ENCODE data around the gene MT1F. TPM values are rescaled to one million over a fixed set of nuclear protein-coding genes. Genes with fewer than 3 reads are reported as not detected.

MT1F gene
- total RNA-seq (not detected), polyA plus RNA-seq (ENCODE audit: insufficient read depth in 1 of 8, insufficient read length in 8 of 8, low replicate concordance in 1 of 8) (1 to 10 TPM in 6 of 8 donors, under 1 TPM in 2; 0.35 to 3.9 (median 1.3) TPM)
- long read RNA-seq, donor 1, result 0 reads
- long read RNA-seq, donor 2, partial matches to known transcripts, result 0 of 1 reads
- long read RNA-seq, donor 2, other reads (novel, unspliced or antisense), result 0 of 1 reads
- long read RNA-seq, donor 3, partial matches to known transcripts, result 0 of 1 reads
- long read RNA-seq, donor 3, other reads (novel, unspliced or antisense), result 0 of 1 reads
- long read RNA-seq, donor 4, partial matches to known transcripts, result 0 of 1 reads
- long read RNA-seq, donor 4, other reads (novel, unspliced or antisense), result 0 of 1 reads
- long read RNA-seq, donor 5, partial matches to known transcripts, result 0 of 4 reads
- long read RNA-seq, donor 5, other reads (novel, unspliced or antisense), result 0 of 4 reads
- long read RNA-seq, donor 6, partial matches to known transcripts, result 0 of 5 reads
- long read RNA-seq, donor 6, other reads (novel, unspliced or antisense), result 0 of 5 reads
- long read RNA-seq, donor 7, partial matches to known transcripts, result 0 of 3 reads
- long read RNA-seq, donor 7, other reads (novel, unspliced or antisense), result 0 of 3 reads
- long read RNA-seq, donor 8, partial matches to known transcripts, result 0 of 1 reads
- long read RNA-seq, donor 8, other reads (novel, unspliced or antisense), result 0 of 1 reads
- long read RNA-seq, donor 9, partial matches to known transcripts, result 0 of 3 reads
- long read RNA-seq, donor 9, other reads (novel, unspliced or antisense), result 0 of 3 reads
- long read RNA-seq, donor 10, partial matches to known transcripts, result 0 of 4 reads
- long read RNA-seq, donor 10, other reads (novel, unspliced or antisense), result 0 of 4 reads
- long read RNA-seq, donor 11, partial matches to known transcripts, result 0 of 2 reads
- long read RNA-seq, donor 11, other reads (novel, unspliced or antisense), result 0 of 2 reads

- peaks cover 19% of the 10 kb centered on the region for H3K4me1 ChIP-seq (ENCODE audit: control insufficient read depth, insufficient read depth, low read length)
- H3K4me3 ChIP-seq (ENCODE audit: low read length), result peak within 1 kb of the TSS; percentile 42
- DNase-seq, result peak; percentile 28
- no peaks in the 10 kb centered on the region for H3K9me3 ChIP-seq (replicated peaks; ENCODE audit: control insufficient read depth, low read depth, low read length)
- H3K27me3 ChIP-seq (ENCODE audit: control insufficient read depth, insufficient read depth, low read length), result peaks cover 64% of the 10 kb centered on the region
- no peak within 1 kb of the TSS for H3K27ac ChIP-seq (ENCODE audit: low read length)
- WGBS (ENCODE audit: insufficient coverage), result under 1% methylated on average over 44 of the region's 46 CpGs
- H3K36me3 ChIP-seq (ENCODE audit: control insufficient read depth, insufficient read depth, low read length), result no peaks in the 10 kb centered on the region
Measured at GRCh38 chr16:56657555-56658326, at the start of gene MT1F. TSS of gene MT1F (plus strand) at chr16:56657959. CDS start at chr16:56658059, 100 bp downstream.

- no peaks in the 10 kb centered on the region for H3K27me3 ChIP-seq (ENCODE audit: control insufficient read depth, insufficient read depth, low read length)
- no peaks in the 10 kb centered on the region for H3K36me3 ChIP-seq (ENCODE audit: control insufficient read depth, insufficient read depth, low read length)
- no peaks in the 10 kb centered on the region for H3K9me3 ChIP-seq (replicated peaks; ENCODE audit: control insufficient read depth, low read depth, low read length)
- H3K4me1 ChIP-seq (ENCODE audit: control insufficient read depth, insufficient read depth, low read length), result peaks cover 55% of the 10 kb centered on the region
- H3K27ac ChIP-seq (ENCODE audit: low read length), result peak within 1 kb of the TSS; percentile 91
- WGBS (ENCODE audit: insufficient coverage), result 5% methylated on average over 61 of the region's 62 CpGs
- DNase-seq, result peak; percentile 97
- H3K4me3 ChIP-seq (ENCODE audit: low read length), result peak within 1 kb of the TSS; percentile 63
Measured at GRCh38 chr16:56608043-56608875, 49.5 kb upstream of the MT1F start, which contains the start of gene MT2A. TSS of gene MT2A (plus strand) at chr16:56608584. CDS start at chr16:56608656, 72 bp downstream.

DNA sequence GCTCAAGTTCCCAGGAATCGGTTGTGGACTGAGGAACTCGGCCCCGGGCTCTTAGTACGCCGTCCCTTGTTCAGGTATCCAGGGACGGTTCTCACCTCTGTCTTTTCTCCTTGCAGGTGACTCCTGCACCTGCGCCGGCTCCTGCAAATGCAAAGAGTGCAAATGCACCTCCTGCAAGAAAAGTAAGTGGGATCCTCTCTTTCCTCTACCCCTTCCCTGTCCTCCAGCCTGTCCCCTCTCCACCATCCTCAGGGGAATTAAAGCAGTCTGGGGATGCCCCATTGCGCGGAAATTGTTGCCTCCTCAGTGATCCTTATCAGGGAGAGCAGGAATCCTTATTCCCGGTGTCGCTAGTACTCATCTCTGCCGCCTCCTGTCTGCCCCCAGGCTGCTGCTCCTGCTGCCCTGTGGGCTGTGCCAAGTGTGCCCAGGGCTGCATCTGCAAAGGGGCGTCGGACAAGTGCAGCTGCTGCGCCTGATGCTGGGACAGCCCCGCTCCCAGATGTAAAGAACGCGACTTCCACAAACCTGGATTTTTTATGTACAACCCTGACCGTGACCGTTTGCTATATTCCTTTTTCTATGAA lies 48.8 kb upstream of the MT1F start:
- peaks cover 55% of the 10 kb centered on the region for H3K4me1 ChIP-seq (ENCODE audit: control insufficient read depth, insufficient read depth, low read length)
- no peaks in the 10 kb centered on the region for H3K27me3 ChIP-seq (ENCODE audit: control insufficient read depth, insufficient read depth, low read length)
- peak overlapping the region; percentile 63 for H3K4me3 ChIP-seq (ENCODE audit: low read length)
- WGBS (ENCODE audit: insufficient coverage), result 1% methylated on average over 15 of the region's 21 CpGs
- no peak for DNase-seq
- H3K27ac ChIP-seq (ENCODE audit: low read length), result peak overlapping the region; percentile 87
- H3K36me3 ChIP-seq (ENCODE audit: control insufficient read depth, insufficient read depth, low read length), result no peaks in the 10 kb centered on the region
- no peaks in the 10 kb centered on the region for H3K9me3 ChIP-seq (replicated peaks; ENCODE audit: control insufficient read depth, low read depth, low read length)

DNA sequence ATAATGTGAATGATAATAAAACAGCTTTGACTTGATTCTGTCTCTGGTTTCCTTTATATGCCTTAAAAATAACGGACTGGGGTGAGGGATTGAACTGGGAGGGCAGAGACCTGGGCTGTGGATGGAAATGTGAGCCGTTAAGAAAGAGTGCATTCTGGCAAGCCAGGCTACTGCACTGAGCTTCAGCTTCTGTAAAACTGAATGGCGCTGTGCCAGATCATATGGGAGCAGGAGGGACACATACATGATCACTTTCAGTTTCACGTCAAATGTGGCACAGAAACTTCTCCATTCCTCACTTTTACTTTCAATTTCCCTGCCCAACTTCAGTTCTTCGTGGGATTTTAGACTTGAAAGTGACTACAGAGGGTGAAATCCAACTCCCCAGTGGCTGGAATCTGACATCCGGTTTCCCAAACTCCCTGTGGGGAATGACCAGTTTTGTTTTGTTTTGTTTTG lies 48.3 kb upstream of the MT1F start:
- peak overlapping the region; percentile 87 for H3K27ac ChIP-seq (ENCODE audit: low read length)
- H3K9me3 ChIP-seq (replicated peaks; ENCODE audit: control insufficient read depth, low read depth, low read length), result no peaks in the 10 kb centered on the region
- H3K4me3 ChIP-seq (ENCODE audit: low read length), result peak overlapping the region; percentile 63
- peaks cover 55% of the 10 kb centered on the region for H3K4me1 ChIP-seq (ENCODE audit: control insufficient read depth, insufficient read depth, low read length)
- H3K27me3 ChIP-seq (ENCODE audit: control insufficient read depth, insufficient read depth, low read length), result no peaks in the 10 kb centered on the region
- no peaks in the 10 kb centered on the region for H3K36me3 ChIP-seq (ENCODE audit: control insufficient read depth, insufficient read depth, low read length)
- WGBS (ENCODE audit: insufficient coverage), result 0% methylated on average over 3 of the region's 6 CpGs
- DNase-seq, result peak; percentile 93

DNA sequence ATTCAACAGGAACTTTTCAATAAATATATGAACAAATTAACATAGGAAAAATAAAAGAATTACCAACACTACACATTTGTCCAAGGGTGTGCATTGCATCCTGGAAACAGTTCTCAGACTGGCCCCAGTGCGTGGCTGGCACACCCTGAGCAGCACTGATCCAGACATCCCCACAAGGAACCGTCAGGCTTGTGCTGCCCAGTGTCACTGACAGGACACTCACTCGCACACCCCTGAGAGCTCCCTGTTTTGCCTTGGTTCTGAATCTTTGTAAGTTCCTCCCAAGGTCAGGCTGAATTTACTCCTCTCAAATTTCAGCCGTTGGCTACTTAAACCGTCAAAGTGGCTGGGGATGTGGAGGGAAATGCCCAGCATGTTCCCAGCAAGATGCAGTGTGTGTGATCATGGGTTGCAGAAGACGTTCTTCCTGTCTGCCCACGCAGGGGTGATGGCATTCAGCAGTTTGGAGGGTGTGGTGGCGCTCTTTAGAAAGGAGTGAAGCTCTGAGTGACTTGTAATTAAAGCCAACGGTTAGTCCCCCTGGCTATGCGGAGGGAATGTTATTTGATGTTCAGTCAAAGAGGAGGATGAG lies 47.6 kb upstream of the MT1F start:
- H3K27ac ChIP-seq (ENCODE audit: low read length), result peak overlapping the region; percentile 87
- H3K4me3 ChIP-seq (ENCODE audit: low read length), result no peak overlapping the region
- 30% methylated on average over 10 of the region's 10 CpGs for WGBS (ENCODE audit: insufficient coverage)
- H3K36me3 ChIP-seq (ENCODE audit: control insufficient read depth, insufficient read depth, low read length), result no peaks in the 10 kb centered on the region
- H3K9me3 ChIP-seq (replicated peaks; ENCODE audit: control insufficient read depth, low read depth, low read length), result no peaks in the 10 kb centered on the region
- peak; percentile 49 for DNase-seq
- H3K27me3 ChIP-seq (ENCODE audit: control insufficient read depth, insufficient read depth, low read length), result no peaks in the 10 kb centered on the region
- peaks cover 55% of the 10 kb centered on the region for H3K4me1 ChIP-seq (ENCODE audit: control insufficient read depth, insufficient read depth, low read length)

DNA sequence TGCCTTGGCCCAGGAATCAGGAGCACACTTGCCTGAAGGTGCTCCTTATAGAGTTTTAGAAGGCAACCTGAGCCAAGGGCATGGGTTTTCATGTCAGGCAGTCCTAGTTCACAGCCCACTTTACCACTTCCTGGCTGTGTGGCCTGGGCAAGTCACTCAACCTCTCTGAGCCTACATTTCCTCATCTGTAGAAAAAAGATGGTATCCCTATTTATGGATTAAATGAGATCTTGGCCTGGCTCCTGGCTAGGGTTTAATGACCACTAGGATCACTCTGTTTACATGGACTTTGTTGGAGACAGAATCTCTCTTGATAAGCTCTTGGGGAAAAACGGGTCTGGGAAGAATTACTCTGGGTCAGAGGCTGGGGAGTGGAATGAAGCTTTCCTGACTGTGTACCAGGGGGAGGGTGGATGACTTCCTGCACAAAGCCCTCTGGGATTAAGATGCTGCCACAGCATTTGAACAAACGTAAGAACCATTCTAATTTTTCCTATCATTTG lies 47.1 kb upstream of the MT1F start:
- H3K27ac ChIP-seq (ENCODE audit: low read length), result peak overlapping the region; percentile 87
- no peaks in the 10 kb centered on the region for H3K27me3 ChIP-seq (ENCODE audit: control insufficient read depth, insufficient read depth, low read length)
- H3K9me3 ChIP-seq (replicated peaks; ENCODE audit: control insufficient read depth, low read depth, low read length), result no peaks in the 10 kb centered on the region
- no peak overlapping the region for H3K4me3 ChIP-seq (ENCODE audit: low read length)
- H3K36me3 ChIP-seq (ENCODE audit: control insufficient read depth, insufficient read depth, low read length), result no peaks in the 10 kb centered on the region
- peaks cover 55% of the 10 kb centered on the region for H3K4me1 ChIP-seq (ENCODE audit: control insufficient read depth, insufficient read depth, low read length)
- peak; percentile 67 for DNase-seq
- 40% methylated on average over 1 of the region's 2 CpGs for WGBS (ENCODE audit: insufficient coverage)

DNA sequence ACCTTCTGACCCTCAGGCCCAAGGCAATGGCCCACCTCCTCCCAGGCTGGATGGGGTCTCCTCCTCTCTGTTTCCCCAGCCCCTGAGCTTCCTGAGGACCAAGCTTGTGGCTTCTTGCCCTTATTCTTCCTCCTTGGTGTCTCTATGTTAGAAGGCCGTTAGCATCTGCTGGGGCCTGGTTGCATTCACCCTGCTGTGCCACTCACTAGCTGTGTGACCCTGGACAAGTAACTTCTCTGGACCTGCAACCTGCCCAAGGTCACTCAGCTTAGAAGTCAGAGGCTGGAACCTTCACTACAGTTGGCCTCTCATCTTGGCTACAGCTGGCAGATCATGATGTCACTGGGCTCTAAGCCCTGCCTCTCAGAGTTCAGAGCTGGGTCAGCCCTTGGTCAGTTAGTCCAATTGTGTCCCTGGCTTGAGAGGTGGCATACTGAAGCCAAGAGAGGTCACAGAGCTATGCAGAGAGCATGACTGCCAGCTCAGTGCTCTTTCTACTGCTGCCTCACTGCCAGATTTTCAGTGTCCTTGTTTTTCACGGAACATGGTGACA lies 46.4 kb upstream of the MT1F start:
- H3K9me3 ChIP-seq (replicated peaks; ENCODE audit: control insufficient read depth, low read depth, low read length), result no peaks in the 10 kb centered on the region
- 42% methylated on average over 1 of the region's 2 CpGs for WGBS (ENCODE audit: insufficient coverage)
- H3K27ac ChIP-seq (ENCODE audit: low read length), result peak overlapping the region; percentile 87
- H3K36me3 ChIP-seq (ENCODE audit: control insufficient read depth, insufficient read depth, low read length), result no peaks in the 10 kb centered on the region
- peak; percentile 61 for DNase-seq
- H3K27me3 ChIP-seq (ENCODE audit: control insufficient read depth, insufficient read depth, low read length), result peaks cover 2% of the 10 kb centered on the region
- H3K4me3 ChIP-seq (ENCODE audit: low read length), result no peak overlapping the region
- H3K4me1 ChIP-seq (ENCODE audit: control insufficient read depth, insufficient read depth, low read length), result peaks cover 53% of the 10 kb centered on the region

DNA sequence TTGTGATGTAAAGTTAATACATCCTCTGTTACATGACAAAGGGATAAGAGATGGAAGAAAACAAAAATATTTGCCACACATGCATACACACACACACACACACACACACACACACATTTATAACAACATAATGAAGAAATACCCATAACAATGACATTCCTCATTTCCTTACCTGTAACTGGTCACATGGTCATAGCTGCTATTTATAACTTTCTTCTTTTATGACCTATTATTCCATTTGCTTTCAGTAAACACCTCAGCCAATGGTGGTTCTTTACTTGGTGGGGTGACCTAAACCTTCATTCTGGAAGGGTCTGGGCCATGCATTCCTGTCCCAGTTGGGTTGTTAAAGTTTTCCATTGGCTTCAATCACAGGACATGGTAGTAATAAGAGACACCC lies 44.1 kb upstream of the MT1F start:
- Histone ChIP-seq H3K4me1 (ENCODE audit: control insufficient read depth, insufficient read depth, low read length) (peaks cover 51% of the 10 kb centered on the region), H3K9me3 (replicated peaks; ENCODE audit: control insufficient read depth, low read depth, low read length) (no peaks in the 10 kb centered on the region), H3K27ac (ENCODE audit: low read length) (no peak overlapping the region), H3K4me3 (ENCODE audit: low read length) (no peak overlapping the region), H3K27me3 (ENCODE audit: control insufficient read depth, insufficient read depth, low read length) (peaks cover 14% of the 10 kb centered on the region), H3K36me3 (ENCODE audit: control insufficient read depth, insufficient read depth, low read length) (no peaks in the 10 kb centered on the region)
- DNase-seq, result no peak
